AG20443 (cell line): Measurements from ENCODE around the gene KRTAP2-4.
A peak's percentile ranks its signal among the peaks of the same experiment; 100 is the strongest.
"Not testable (repeated sequence)": the region's sequence is repeated elsewhere in the genome, so short reads cannot be mapped to it uniquely, and the experiment has no call there.

Experiments
- DNase-seq: peaks from one replicate; pipeline ENCODE4 v3.0.0; 2012; ENCODE audit warnings: low spot score, mixed read lengths

The KRTAP2-4 gene

GRCh38 chr17:41071606-41072360 lies 6.1 kb upstream of the KRTAP2-4 start:
- DNase-seq, result no peak

- no peak for DNase-seq
Observed at GRCh38 chr17:41069031-41069430, 3.4 kb upstream of the KRTAP2-4 start.

- no peak for DNase-seq
Observed at GRCh38 chr17:41067281-41067680, 1.6 kb upstream of the KRTAP2-4 start.

GRCh38 chr17:41065016-41065689 lies 526 bp downstream of the KRTAP2-4 start:
- DNase-seq, result not testable (repeated sequence)

GRCh38 chr17:41064301-41064700 lies 1.4 kb downstream of the KRTAP2-4 start:
- no peak for DNase-seq

GRCh38 chr17:41063449-41063848 lies 2.2 kb downstream of the KRTAP2-4 start:
- no peak for DNase-seq

GRCh38 chr17:41061964-41062363 lies 3.7 kb downstream of the KRTAP2-4 start:
- peak; percentile 70 for DNase-seq

GRCh38 chr17:41060052-41060604 lies 5.6 kb downstream of the KRTAP2-4 start, which contains the start of gene KRTAP2-3:
TSS of gene KRTAP2-3 (minus strand) at chr17:41060114. CDS start at chr17:41060050, 64 bp downstream.
- peak; percentile 71 for DNase-seq

GRCh38 chr17:41059276-41060051 lies 6.2 kb downstream of the KRTAP2-4 start:
- DNase-seq, result peak; percentile 61

- DNase-seq, result no peak
Observed at GRCh38 chr17:41058741-41059140, 6.9 kb downstream of the KRTAP2-4 start.

GRCh38 chr17:41057547-41057946 lies 8.1 kb downstream of the KRTAP2-4 start:
- DNase-seq, result no peak

- not testable (repeated sequence) for DNase-seq
Observed at GRCh38 chr17:41055130-41055529, 10.5 kb downstream of the KRTAP2-4 start, which contains the start of gene KRTAP2-2. TSS of gene KRTAP2-2 (minus strand) at chr17:41055230. CDS start at chr17:41055211, 19 bp downstream.

GRCh38 chr17:41054556-41054955 lies 11.1 kb downstream of the KRTAP2-4 start:
- DNase-seq, result not testable (repeated sequence)

GRCh38 chr17:41054025-41054424 lies 11.7 kb downstream of the KRTAP2-4 start:
- DNase-seq, result no peak

GRCh38 chr17:41052566-41052965 lies 13.1 kb downstream of the KRTAP2-4 start:
- DNase-seq, result no peak

- peak; percentile 67 for DNase-seq
Observed at GRCh38 chr17:41049110-41049509, 16.6 kb downstream of the KRTAP2-4 start.

- peak; percentile 79 for DNase-seq
Observed at GRCh38 chr17:41048441-41048840, 17.2 kb downstream of the KRTAP2-4 start.

GRCh38 chr17:41046735-41047465 lies 18.8 kb downstream of the KRTAP2-4 start, which contains the start of gene KRTAP2-1:
TSS of gene KRTAP2-1 (minus strand) at chr17:41047316. CDS start at chr17:41047267, 49 bp downstream.
- DNase-seq, result not testable (repeated sequence)

- no peak for DNase-seq
Observed at GRCh38 chr17:41042953-41043352, 22.7 kb downstream of the KRTAP2-4 start.

- peak; percentile 43 for DNase-seq
Observed at GRCh38 chr17:41040783-41041571, 24.7 kb downstream of the KRTAP2-4 start, which contains the start of gene KRTAP1-1. TSS of gene KRTAP1-1 (minus strand) at chr17:41041450. CDS start at chr17:41041397, 53 bp downstream.
